HL-60 (cell line): ENCODE measurements around the gene TCERG1.

Source experiments
- DNase-seq, 2 experiments: peaks; one replicate each; pipeline ENCODE4 v3.0.0-alpha.2; 2010 to 2020; ENCODE audit warnings: low read depth in 1 of 2, low spot score in 1 of 2
- H3K27ac ChIP-seq: fragments of 250-450 bp; sonication (Bioruptor Pico); replicated peaks from 2 replicates; pipeline ENCODE4 v1.5.1; 2020; ENCODE audit warnings: mild to moderate bottlenecking, moderate library complexity
- H3K27me3 ChIP-seq: fragments of 250-450 bp; sonication (Bioruptor Pico); 2 replicates; pipeline ENCODE4 v1.5.1; 2021; ENCODE audit warnings: mild to moderate bottlenecking, moderate library complexity; ENCODE audit not compliant: insufficient read depth, poor library complexity, severe bottlenecking
- H3K4me3 ChIP-seq: replicated peaks from 2 replicates; pipeline ENCODE4 v1.5.1; 2011; ENCODE audit warnings: mild to moderate bottlenecking, control low read depth, low read length; ENCODE audit not compliant: insufficient read depth
- GABPA ChIP-seq: IDR thresholded peaks from 2 replicates; pipeline ENCODE4 v1.6.1; 2012; ENCODE audit warnings: low read depth
- POLR2AphosphoS5 ChIP-seq: IDR thresholded peaks from 2 replicates; pipeline ENCODE4 v1.6.1; 2012; ENCODE audit warnings: low read depth
- SPI1 ChIP-seq: IDR thresholded peaks from 2 replicates; pipeline ENCODE4 v1.6.1; 2012; ENCODE audit warnings: low read depth, mild to moderate bottlenecking, borderline replicate concordance
- TF ChIP-seq, protein P1 (sequence below): IDR thresholded peaks from 2 replicates; pipeline ENCODE4 v1.6.1; 2012; ENCODE audit warnings: low read depth; ENCODE audit not compliant: insufficient replicate concordance
- TF ChIP-seq, protein P2 (sequence below): IDR thresholded peaks from one replicate; pipeline ENCODE4 v1.5.1; 2011; ENCODE audit warnings: low read length, control low read depth, inconsistent platforms; ENCODE audit not compliant: insufficient read depth

The TCERG1 gene

DNA sequence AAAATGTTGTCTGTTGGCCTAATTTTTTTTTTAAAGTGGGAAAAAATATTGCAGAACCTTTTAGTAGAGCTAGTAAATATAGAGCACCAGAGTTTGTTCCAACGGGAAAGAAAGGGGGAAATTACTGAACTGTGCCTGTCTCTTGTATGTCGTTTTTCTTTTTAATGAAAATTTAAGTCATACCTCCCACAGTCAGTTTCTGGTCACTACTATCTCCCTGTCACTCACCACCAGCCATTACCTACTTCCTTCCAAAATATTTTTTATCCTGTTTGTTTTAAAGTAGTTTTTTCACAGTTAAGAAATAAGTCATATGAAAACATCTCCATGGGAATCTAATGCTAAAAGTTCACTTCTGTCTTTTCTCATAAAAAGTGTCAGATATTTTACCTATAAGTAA is 47.5 kb downstream of the TCERG1 start:
- Histone ChIP-seq H3K27me3 (no peaks in the 10 kb centered on the region), H3K27ac (no peak overlapping the region), H3K4me3 (no peak overlapping the region)
- DNase-seq, result no peak
- TF ChIP-seq, protein P1, sequence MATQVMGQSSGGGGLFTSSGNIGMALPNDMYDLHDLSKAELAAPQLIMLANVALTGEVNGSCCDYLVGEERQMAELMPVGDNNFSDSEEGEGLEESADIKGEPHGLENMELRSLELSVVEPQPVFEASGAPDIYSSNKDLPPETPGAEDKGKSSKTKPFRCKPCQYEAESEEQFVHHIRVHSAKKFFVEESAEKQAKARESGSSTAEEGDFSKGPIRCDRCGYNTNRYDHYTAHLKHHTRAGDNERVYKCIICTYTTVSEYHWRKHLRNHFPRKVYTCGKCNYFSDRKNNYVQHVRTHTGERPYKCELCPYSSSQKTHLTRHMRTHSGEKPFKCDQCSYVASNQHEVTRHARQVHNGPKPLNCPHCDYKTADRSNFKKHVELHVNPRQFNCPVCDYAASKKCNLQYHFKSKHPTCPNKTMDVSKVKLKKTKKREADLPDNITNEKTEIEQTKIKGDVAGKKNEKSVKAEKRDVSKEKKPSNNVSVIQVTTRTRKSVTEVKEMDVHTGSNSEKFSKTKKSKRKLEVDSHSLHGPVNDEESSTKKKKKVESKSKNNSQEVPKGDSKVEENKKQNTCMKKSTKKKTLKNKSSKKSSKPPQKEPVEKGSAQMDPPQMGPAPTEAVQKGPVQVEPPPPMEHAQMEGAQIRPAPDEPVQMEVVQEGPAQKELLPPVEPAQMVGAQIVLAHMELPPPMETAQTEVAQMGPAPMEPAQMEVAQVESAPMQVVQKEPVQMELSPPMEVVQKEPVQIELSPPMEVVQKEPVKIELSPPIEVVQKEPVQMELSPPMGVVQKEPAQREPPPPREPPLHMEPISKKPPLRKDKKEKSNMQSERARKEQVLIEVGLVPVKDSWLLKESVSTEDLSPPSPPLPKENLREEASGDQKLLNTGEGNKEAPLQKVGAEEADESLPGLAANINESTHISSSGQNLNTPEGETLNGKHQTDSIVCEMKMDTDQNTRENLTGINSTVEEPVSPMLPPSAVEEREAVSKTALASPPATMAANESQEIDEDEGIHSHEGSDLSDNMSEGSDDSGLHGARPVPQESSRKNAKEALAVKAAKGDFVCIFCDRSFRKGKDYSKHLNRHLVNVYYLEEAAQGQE, result no peak
- TF ChIP-seq, protein P2, sequence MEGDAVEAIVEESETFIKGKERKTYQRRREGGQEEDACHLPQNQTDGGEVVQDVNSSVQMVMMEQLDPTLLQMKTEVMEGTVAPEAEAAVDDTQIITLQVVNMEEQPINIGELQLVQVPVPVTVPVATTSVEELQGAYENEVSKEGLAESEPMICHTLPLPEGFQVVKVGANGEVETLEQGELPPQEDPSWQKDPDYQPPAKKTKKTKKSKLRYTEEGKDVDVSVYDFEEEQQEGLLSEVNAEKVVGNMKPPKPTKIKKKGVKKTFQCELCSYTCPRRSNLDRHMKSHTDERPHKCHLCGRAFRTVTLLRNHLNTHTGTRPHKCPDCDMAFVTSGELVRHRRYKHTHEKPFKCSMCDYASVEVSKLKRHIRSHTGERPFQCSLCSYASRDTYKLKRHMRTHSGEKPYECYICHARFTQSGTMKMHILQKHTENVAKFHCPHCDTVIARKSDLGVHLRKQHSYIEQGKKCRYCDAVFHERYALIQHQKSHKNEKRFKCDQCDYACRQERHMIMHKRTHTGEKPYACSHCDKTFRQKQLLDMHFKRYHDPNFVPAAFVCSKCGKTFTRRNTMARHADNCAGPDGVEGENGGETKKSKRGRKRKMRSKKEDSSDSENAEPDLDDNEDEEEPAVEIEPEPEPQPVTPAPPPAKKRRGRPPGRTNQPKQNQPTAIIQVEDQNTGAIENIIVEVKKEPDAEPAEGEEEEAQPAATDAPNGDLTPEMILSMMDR, result no peak
- TF ChIP-seq SPI1, result no peak
- no peak for TF ChIP-seq POLR2AphosphoS5
- TF ChIP-seq GABPA, result no peak

GRCh38 chr5:146499680-146500079 is 52.5 kb downstream of the TCERG1 start:
- no peak for DNase-seq
- Histone ChIP-seq H3K4me3 (no peak overlapping the region), H3K27ac (no peak overlapping the region), H3K27me3 (no peaks in the 10 kb centered on the region)
- TF ChIP-seq, protein P2, result no peak
- TF ChIP-seq, protein P1, result no peak
- TF ChIP-seq SPI1 (no peak), POLR2AphosphoS5 (no peak), GABPA (no peak)

- no peak overlapping the region for H3K27ac ChIP-seq
- DNase-seq, result no peak
- TF ChIP-seq SPI1 (no peak), GABPA (no peak), POLR2AphosphoS5 (no peak)
- TF ChIP-seq, protein P1, result no peak
- TF ChIP-seq, protein P2, result no peak
- no peak overlapping the region for H3K4me3 ChIP-seq
- no peaks in the 10 kb centered on the region for H3K27me3 ChIP-seq
Measured at GRCh38 chr5:146507428-146507827, 60.3 kb downstream of the TCERG1 start.
